SK-N-MC (cell line): Measurements from ENCODE around the gene MYO1D.

Experiments
- EZH2 ChIP-seq: fragments of 200-600 bp; sonication (generic); IDR thresholded peaks from one replicate; pipeline ENCODE4 v1.6.1; 2017; ENCODE audit warnings: antibody characterized with exemption
- FOXP2 ChIP-seq: optimal IDR thresholded peaks from 2 replicates; pipeline ENCODE3; 2011; ENCODE audit warnings: mild to moderate bottlenecking, moderate library complexity; ENCODE audit not compliant: insufficient read depth; ENCODE audit errors: extremely low read length, control extremely low read depth
- POLR2AphosphoS5 ChIP-seq: IDR thresholded peaks from 2 replicates; pipeline ENCODE4 v1.6.1; 2012; ENCODE audit warnings: mild to moderate bottlenecking, low read depth, low read length, borderline replicate concordance

GRCh38 chr17:32920293-32920692, 43.4 kb upstream of the MYO1D start:
- TF ChIP-seq POLR2AphosphoS5 = no peak; the same call in 1 of the 2 replicates
- TF ChIP-seq EZH2 = no peak
- no peak for TF ChIP-seq FOXP2
